ENCODE measurements around the gene PBX2. TPM values are rescaled to one million over a fixed set of nuclear protein-coding genes. Genes with fewer than 3 reads are reported as not detected.

PBX2 gene
- total and polyA plus RNA-seq, 11 donors, result 25.3 to 60.4 (median 39.7) TPM

GRCh38 chr6:32168807-32169591 is 21.0 kb downstream of the PBX2 start:
- ATAC-seq (peak in 1 of 4 donors; percentile 11), DNase-seq (no peak)
- 80 to 91% (median 82%) methylated on average over 11 of the region's 11 CpGs for WGBS, 4 donors
- intact Hi-C loops (cut with DNase I), result loop anchor here in 1 of 10 donors (5.0 kb wide), 1 partner anchor 47 kb away; no protein-coding TSS in a partner anchor
- Histone ChIP-seq H3K9me3 (no peaks in the 10 kb centered on the region), H3K4me3 (no peak overlapping the region), H3K4me1 (peaks cover 0 to 12% (median 0%) of the 10 kb centered on the region in 12 donors), H3K36me3 (peaks cover 0 to 68% (median 55%) of the 10 kb centered on the region in 9 donors), H3K27ac (no peak overlapping the region), H3K27me3 (no peaks in the 10 kb centered on the region)
- no peak for TF ChIP-seq POLR2A (IDR thresholded peaks at IDR 0.05)
- TF ChIP-seq, protein P1, sequence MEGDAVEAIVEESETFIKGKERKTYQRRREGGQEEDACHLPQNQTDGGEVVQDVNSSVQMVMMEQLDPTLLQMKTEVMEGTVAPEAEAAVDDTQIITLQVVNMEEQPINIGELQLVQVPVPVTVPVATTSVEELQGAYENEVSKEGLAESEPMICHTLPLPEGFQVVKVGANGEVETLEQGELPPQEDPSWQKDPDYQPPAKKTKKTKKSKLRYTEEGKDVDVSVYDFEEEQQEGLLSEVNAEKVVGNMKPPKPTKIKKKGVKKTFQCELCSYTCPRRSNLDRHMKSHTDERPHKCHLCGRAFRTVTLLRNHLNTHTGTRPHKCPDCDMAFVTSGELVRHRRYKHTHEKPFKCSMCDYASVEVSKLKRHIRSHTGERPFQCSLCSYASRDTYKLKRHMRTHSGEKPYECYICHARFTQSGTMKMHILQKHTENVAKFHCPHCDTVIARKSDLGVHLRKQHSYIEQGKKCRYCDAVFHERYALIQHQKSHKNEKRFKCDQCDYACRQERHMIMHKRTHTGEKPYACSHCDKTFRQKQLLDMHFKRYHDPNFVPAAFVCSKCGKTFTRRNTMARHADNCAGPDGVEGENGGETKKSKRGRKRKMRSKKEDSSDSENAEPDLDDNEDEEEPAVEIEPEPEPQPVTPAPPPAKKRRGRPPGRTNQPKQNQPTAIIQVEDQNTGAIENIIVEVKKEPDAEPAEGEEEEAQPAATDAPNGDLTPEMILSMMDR (IDR thresholded peaks at IDR 0.05), result peak in 1 of 12 donors; percentile 11

DNA sequence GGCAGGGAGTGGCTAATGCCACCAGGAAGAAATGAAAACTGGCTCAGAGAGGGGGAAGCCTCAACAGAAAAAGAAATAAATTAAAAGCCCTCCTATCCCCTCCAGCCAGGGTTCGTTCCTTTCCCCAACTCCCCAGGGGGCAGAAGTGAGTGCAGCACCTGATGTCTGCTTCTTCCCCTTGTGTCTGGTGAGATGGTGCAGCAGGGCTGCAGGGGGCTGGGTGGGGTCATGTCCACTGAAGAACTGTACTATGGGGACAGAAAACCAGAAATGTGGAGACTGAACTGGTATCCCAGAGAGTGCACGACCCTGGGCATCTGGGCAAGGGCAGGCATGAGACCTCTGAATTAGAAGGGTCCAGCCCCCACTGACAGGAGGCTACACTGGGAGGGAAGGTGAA is 21.7 kb downstream of the PBX2 start:
- H3K4me1 ChIP-seq, result peaks cover 0 to 6% (median 0%) of the 10 kb centered on the region in 12 donors
- TF ChIP-seq, protein P1 (IDR thresholded peaks at IDR 0.05), result no peak
- TF ChIP-seq POLR2A (IDR thresholded peaks at IDR 0.05), result no peak
- H3K27ac ChIP-seq, result peak overlapping the region in 2 of 12 donors; percentile 9 to 38
- H3K27me3 ChIP-seq, result no peaks in the 10 kb centered on the region
- ATAC-seq (no peak), DNase-seq (peak in 1 of 5 donors; percentile 14)
- intact Hi-C loops (cut with DNase I), result loop anchor here in 1 of 10 donors (5.0 kb wide), 1 partner anchor 46 kb away; no protein-coding TSS in a partner anchor
- no peaks in the 10 kb centered on the region for H3K9me3 ChIP-seq
- WGBS, 4 donors, result 61 to 77% (median 66%) methylated on average over 1 to 2 of the region's 2 CpGs
- H3K4me3 ChIP-seq, result no peak overlapping the region
- peaks cover 0 to 69% (median 55%) of the 10 kb centered on the region in 9 donors for H3K36me3 ChIP-seq

DNA sequence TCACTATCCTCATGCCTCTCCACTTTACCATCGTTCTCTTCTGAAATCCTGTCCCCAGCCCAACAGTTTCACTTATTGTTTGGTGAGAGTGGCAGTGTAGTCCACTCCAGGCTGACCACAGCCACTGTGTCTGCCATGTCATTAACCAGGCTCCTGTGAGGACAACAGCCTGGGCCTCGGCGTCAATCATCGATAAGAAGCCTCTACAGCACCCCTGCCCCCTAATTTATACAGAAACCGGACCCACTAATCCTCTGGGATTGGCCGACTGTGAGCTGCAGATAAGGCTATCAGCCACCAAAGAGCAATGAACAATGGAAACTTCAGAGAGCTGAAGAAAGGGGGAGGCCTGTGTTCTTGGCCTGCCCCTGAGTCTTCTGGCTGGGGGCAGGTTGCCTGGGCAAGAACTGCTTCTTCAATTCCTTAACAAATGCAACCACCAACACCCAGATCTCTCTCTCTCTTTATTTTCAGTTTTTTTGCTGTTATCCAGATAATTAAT is 22.2 kb downstream of the PBX2 start:
- ATAC-seq (no peak), DNase-seq (no peak)

More for the DNA sequence above, 22.2 kb downstream of the PBX2 start:
- Histone ChIP-seq H3K27ac (peak overlapping the region in 2 of 12 donors; percentile 9 to 38), H3K36me3 (peaks cover 0 to 74% (median 55%) of the 10 kb centered on the region in 9 donors), H3K4me1 (peaks cover 0 to under 1% (median 0%) of the 10 kb centered on the region in 12 donors), H3K4me3 (no peak overlapping the region), H3K27me3 (no peaks in the 10 kb centered on the region), H3K9me3 (no peaks in the 10 kb centered on the region)
- intact Hi-C loops (cut with DNase I), result loop anchor here in 1 of 10 donors (5.0 kb wide), 1 partner anchor 46 kb away; no protein-coding TSS in a partner anchor
- WGBS, 4 donors, result 38 to 63% (median 45%) methylated on average over 6 of the region's 6 CpGs
- TF ChIP-seq, protein P1 (IDR thresholded peaks at IDR 0.05), result no peak

Data from heart left ventricle (tissue), 16 donors.